Ishikawa (cell line): ENCODE results near the gene TSPYL6.

Experiments
- CREB1 ChIP-seq: IDR thresholded peaks from 2 replicates; pipeline ENCODE4 v1.6.1; 2012; ENCODE audit warnings: low read depth
- EP300 ChIP-seq: IDR thresholded peaks from 2 replicates; pipeline ENCODE4 v1.6.1; 2012; ENCODE audit warnings: borderline replicate concordance
- TAF1 ChIP-seq: IDR thresholded peaks from 2 replicates; pipeline ENCODE4 v1.6.1; 2012; ENCODE audit warnings: low read depth, mild to moderate bottlenecking
- TEAD4 ChIP-seq: IDR thresholded peaks from 2 replicates; pipeline ENCODE4 v1.6.1; 2012
- ZBTB7A ChIP-seq: IDR thresholded peaks from 2 replicates; pipeline ENCODE4 v1.6.1; 2012; ENCODE audit warnings: low read depth

DNA sequence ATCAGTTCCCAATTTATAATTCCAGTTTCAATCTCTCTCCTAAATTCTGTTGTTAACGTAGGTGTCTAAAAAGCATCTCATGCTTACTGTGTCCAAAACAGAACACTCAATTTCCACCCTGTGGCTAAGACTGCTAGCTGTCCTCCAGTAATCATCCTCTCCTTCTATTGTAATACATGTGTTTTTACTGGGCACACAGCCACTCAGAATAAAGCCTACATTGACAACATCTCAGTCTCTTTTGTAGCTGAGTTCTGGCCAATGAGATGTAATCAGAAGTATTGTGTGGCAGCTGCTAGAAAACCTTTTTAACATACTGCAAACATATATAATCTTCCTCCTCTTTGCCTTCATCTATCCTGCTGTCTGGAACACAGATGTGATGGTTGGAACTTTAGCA, 29.4 kb upstream of the TSPYL6 start:
- TF ChIP-seq EP300, result no peak
- no peak for TF ChIP-seq TAF1
- no peak for TF ChIP-seq CREB1
- no peak for TF ChIP-seq TEAD4
- TF ChIP-seq ZBTB7A, result no peak
